Right ventricle myocardium superior (tissue), 1 donor: ENCODE results near the gene CCDC154. TPM values are rescaled to one million over a fixed set of nuclear protein-coding genes. Genes with fewer than 3 reads are reported as not detected.
"Not testable (repeated sequence)": the region's sequence is repeated elsewhere in the genome, so short reads cannot be mapped to it uniquely, and the experiment has no call there.

Experiments used
- ATAC-seq: fragments of 200-7000 bp; cut with Tn5 transposase; one replicate; pipeline ENCODE4 v1.9.1; 2020; ENCODE audit warnings: mild to moderate bottlenecking; ENCODE audit not compliant: poor library complexity
- DNase-seq: peaks from one replicate; pipeline ENCODE4 v3.0.0-alpha.2; 2020
- intact Hi-C: fragments of 100-400 bp; cut with DNase I; formaldehyde crosslinking; loops from one replicate; pipeline ENCODE4 v1.11.2; 2022
- long read RNA-seq: library from polyadenylated mRNA; unstranded; transcript quantifications from one replicate; pipeline ENCODE4 v2.0.0, GENCODE V29; 2021
- total RNA-seq: library from RNA; stranded (reverse); fragmentation: NEBNext Ultra II Directional; extraction: Animal tissue kit (Norgen Biotek cat#: 25700); gene quantifications from one replicate; pipeline ENCODE4 v1.2.1, GENCODE V29; 2021
- donor health status: DM: no; HTN: yes; CAD: no; lungs with severe emphysema.

Gene CCDC154
- 0.81 TPM for total RNA-seq
- long read RNA-seq, partial matches to known transcripts = 0 of 2 reads
- long read RNA-seq, other reads (novel, unspliced or antisense) = 2 of 2 reads

GRCh38 chr16:1443980-1444729, at the start of gene CCDC154:
TSS of gene CCDC154 (minus strand) at chr16:1444556. CDS start at chr16:1444322, 234 bp downstream.
- DNase-seq = no peak
- ATAC-seq = no peak
- intact Hi-C loops = no loop called here

GRCh38 chr16:1493746-1494094, 49.4 kb upstream of the CCDC154 start:
- DNase-seq = no peak
- ATAC-seq = peak; percentile 8
- intact Hi-C loops = loop anchor here (5.0 to 10.0 kb wide), 2 partner anchors 54 to 121 kb away; partner anchors contain the start of genes CRAMP1 and IFT140

GRCh38 chr16:1492923-1493745, 48.8 kb upstream of the CCDC154 start, which contains the start of gene TELO2:
TSS of gene TELO2 (plus strand) at chr16:1493360. CDS start at chr16:1494282, 922 bp downstream.
- DNase-seq (peak; percentile 87), ATAC-seq (peak; percentile 94)
- intact Hi-C loops = loop anchor here (5.0 to 10.0 kb wide), 2 partner anchors 54 to 122 kb away; partner anchors contain the start of genes CRAMP1 and IFT140

- DNase-seq = no peak
- intact Hi-C loops = loop anchor here (5.0 to 10.0 kb wide), 2 partner anchors 55 to 122 kb away; partner anchors contain the start of genes CRAMP1 and IFT140
- no peak for ATAC-seq
Observed at GRCh38 chr16:1492082-1492922, 47.9 kb upstream of the CCDC154 start.

- DNase-seq = no peak
- intact Hi-C loops = loop anchor here (5.0 to 10.0 kb wide), 2 partner anchors 56 to 123 kb away; partner anchors contain the start of genes CRAMP1 and IFT140
- no peak for ATAC-seq
Observed at GRCh38 chr16:1491327-1491726, 47.0 kb upstream of the CCDC154 start.

GRCh38 chr16:1489077-1489476, 44.7 kb upstream of the CCDC154 start:
- DNase-seq (no peak), ATAC-seq (no peak)
- intact Hi-C loops = no loop called here

- DNase-seq = no peak
- no peak for ATAC-seq
- intact Hi-C loops = no loop called here
Observed at GRCh38 chr16:1488619-1489018, 44.3 kb upstream of the CCDC154 start, which contains the start of gene PTX4. TSS of gene PTX4 (minus strand) at chr16:1488944. CDS start at chr16:1488909, 35 bp downstream.

GRCh38 chr16:1488054-1488601, 43.8 kb upstream of the CCDC154 start:
- DNase-seq (no peak), ATAC-seq (no peak)
- intact Hi-C loops = no loop called here

GRCh38 chr16:1487395-1488053, 43.2 kb upstream of the CCDC154 start:
- no peak for DNase-seq
- ATAC-seq = no peak
- intact Hi-C loops = no loop called here

GRCh38 chr16:1486551-1487390, 42.4 kb upstream of the CCDC154 start:
- ATAC-seq (no peak), DNase-seq (no peak)
- intact Hi-C loops = no loop called here

- DNase-seq = no peak
- no peak for ATAC-seq
- intact Hi-C loops = no loop called here
Observed at GRCh38 chr16:1485847-1486496, 41.6 kb upstream of the CCDC154 start.

- intact Hi-C loops = no loop called here
- no peak for DNase-seq
- no peak for ATAC-seq
Observed at GRCh38 chr16:1481906-1482835, 37.8 kb upstream of the CCDC154 start.

GRCh38 chr16:1478937-1479336, 34.6 kb upstream of the CCDC154 start:
- intact Hi-C loops = not testable (repeated sequence)

GRCh38 chr16:1477033-1477432, 32.7 kb upstream of the CCDC154 start:
- DNase-seq (no peak), ATAC-seq (no peak)
- intact Hi-C loops = no loop called here

More at GRCh38 chr16:1478937-1479336, 34.6 kb upstream of the CCDC154 start:
- DNase-seq, ATAC-seq: not testable (repeated sequence)

- intact Hi-C loops = no loop called here
- DNase-seq (no peak), ATAC-seq (no peak)
Observed at GRCh38 chr16:1475552-1476114, 31.3 kb upstream of the CCDC154 start.
